H1 (cell line): ENCODE measurements around the gene CAPN10. TPM values are rescaled to one million over a fixed set of nuclear protein-coding genes. Genes with fewer than 3 reads are reported as not detected.

Source experiments
- CTCF ChIA-PET: fragments of 300-600 bp; sonication (Branson Sonifier 250); formaldehyde crosslinking; loops from one replicate; lab custom pipeline; 2021; ENCODE audit not compliant: partially characterized antibody; lab: Charles Lee
- POLR2A ChIA-PET: fragments of 300-600 bp; sonication (Branson Sonifier 250); formaldehyde crosslinking; loops from one replicate; lab custom pipeline; 2021; ENCODE audit warnings: inconsistent platforms; ENCODE audit not compliant: partially characterized antibody; lab: Charles Lee
- DNase-seq, 2 experiments: peaks; one replicate each; pipeline versions ENCODE4 v3.0.0 to v3.0.0-alpha.2; 2010 to 2022; ENCODE audit warnings: low spot score in 2 of 2, low read depth in 1 of 2, mixed read lengths in 1 of 2
- FAIRE-seq: peaks from 2 replicates; lab custom pipeline; 2011; peaks lifted over from hg19 to GRCh38; lab: Jason Lieb, UNC
- H2AFZ ChIP-seq: 2 replicates; pipeline ENCODE4 v1.8.1; 2012; ENCODE audit warnings: low read length, inconsistent platforms
- H2AK5ac ChIP-seq: 2 replicates; pipeline ENCODE4 v1.6.1; 2013; ENCODE audit warnings: low read depth, low read length
- H2BK120ac ChIP-seq: replicated peaks from 2 replicates; pipeline ENCODE3; 2013; ENCODE audit warnings: low read depth, low read length, inconsistent platforms
- H2BK12ac ChIP-seq: 2 replicates; pipeline ENCODE4 v1.6.1; 2013; ENCODE audit warnings: low read depth, low read length
- H2BK15ac ChIP-seq: 2 replicates; pipeline ENCODE4 v1.6.1; 2013; ENCODE audit warnings: low read length
- H2BK20ac ChIP-seq: 2 replicates; pipeline ENCODE4 v1.6.1; 2013; ENCODE audit warnings: low read length
- H2BK5ac ChIP-seq: 2 replicates; pipeline ENCODE4 v1.6.1; 2013; ENCODE audit warnings: low read depth, low read length
- H3K14ac ChIP-seq: 2 replicates; pipeline ENCODE4 v1.6.1; 2013; ENCODE audit warnings: inconsistent platforms; ENCODE audit not compliant: insufficient read length
- H3K18ac ChIP-seq: 2 replicates; pipeline ENCODE4 v1.6.1; 2013; ENCODE audit warnings: low read length; ENCODE audit errors: extremely low read depth
- H3K23ac ChIP-seq: 2 replicates; pipeline ENCODE4 v1.6.1; 2013; ENCODE audit warnings: inconsistent platforms; ENCODE audit not compliant: insufficient read length
- H3K23me2 ChIP-seq: 2 replicates; pipeline ENCODE4 v1.6.1; 2013; ENCODE audit warnings: low read depth, low read length
- H3K27ac ChIP-seq: 2 replicates; pipeline ENCODE4 v1.6.1; 2011; ENCODE audit warnings: low read depth, low read length, inconsistent platforms
- H3K27me3 ChIP-seq, 4 experiments: replicated peaks in 1 of 4; 1 replicate in 1 of 4; 2 replicates in 3 of 4; pipeline versions ENCODE4 v1.6.1 to v1.8.1; 2011 to 2013; ENCODE audit warnings: low read length in 3 of 4, mild to moderate bottlenecking in 3 of 4, inconsistent platforms in 2 of 4, mixed read lengths in 2 of 4, moderate library complexity in 1 of 4; ENCODE audit not compliant: control insufficient read depth in 3 of 4, insufficient read depth in 3 of 4; ENCODE audit errors: extremely low read depth in 1 of 4
- H3K36me3 ChIP-seq, 4 experiments: 2 replicates each; pipeline versions ENCODE4 v1.6.1 to v1.8.1; 2011 to 2013; ENCODE audit warnings: mild to moderate bottlenecking in 4 of 4, low read length in 3 of 4, moderate library complexity in 2 of 4, control low read depth in 1 of 4, inconsistent platforms in 1 of 4; ENCODE audit not compliant: insufficient read depth in 4 of 4, control insufficient read depth in 2 of 4
- H3K4ac ChIP-seq: replicated peaks from 2 replicates; pipeline ENCODE3; 2013; ENCODE audit warnings: low read length, low read depth, mixed read lengths, inconsistent platforms; ENCODE audit not compliant: insufficient read length
- H3K4me1 ChIP-seq, 4 experiments: replicated peaks in 1 of 4; 1 replicate in 1 of 4; 2 replicates in 3 of 4; pipeline versions ENCODE4 v1.6.1 to v1.8.1; 2011 to 2013; ENCODE audit warnings: low read length in 3 of 4, inconsistent platforms in 2 of 4, mixed read lengths in 1 of 4; ENCODE audit not compliant: insufficient read depth in 4 of 4, control insufficient read depth in 3 of 4
- H3K4me2 ChIP-seq, 2 experiments: 2 replicates each; pipeline versions ENCODE4 v1.6.1 to v1.8.1; 2011 to 2013; ENCODE audit warnings: low read depth in 2 of 2, low read length in 2 of 2, control low read depth in 1 of 2, inconsistent platforms in 1 of 2, mild to moderate bottlenecking in 1 of 2; ENCODE audit not compliant: insufficient read depth in 1 of 2
- H3K4me3 ChIP-seq, 4 experiments: fragments of 200-600, 300-600 bp in 1 of 4; sonication (generic), shearing (Covaris generic), sonication (Bioruptor Twin) in 1 of 4; 2 replicates each; pipeline versions ENCODE4 v1.5.1 to v1.8.1; 2011 to 2016; ENCODE audit warnings: low read length in 4 of 4, low read depth in 3 of 4, control low read depth in 2 of 4, inconsistent platforms in 2 of 4, mild to moderate bottlenecking in 2 of 4, mixed read lengths in 1 of 4, moderate library complexity in 1 of 4; ENCODE audit not compliant: insufficient read depth in 2 of 4; ENCODE audit errors: extremely low read depth in 1 of 4
- H3K56ac ChIP-seq: replicated peaks from 2 replicates; pipeline ENCODE3; 2013; ENCODE audit warnings: low read depth, mild to moderate bottlenecking, mixed read lengths, low read length, inconsistent platforms; ENCODE audit not compliant: insufficient read length
- H3K79me1 ChIP-seq: 2 replicates; pipeline ENCODE4 v1.6.1; 2013; ENCODE audit warnings: low read depth, low read length, control low read depth
- H3K79me2 ChIP-seq, 2 experiments: 2 replicates each; pipeline versions ENCODE4 v1.6.1 to v1.8.1; 2012 to 2013; ENCODE audit warnings: low read length in 2 of 2, mild to moderate bottlenecking in 2 of 2, inconsistent platforms in 1 of 2; ENCODE audit not compliant: insufficient read depth in 2 of 2, control insufficient read depth in 1 of 2
- H3K9ac ChIP-seq, 4 experiments: replicated peaks in 1 of 4; 1 replicate in 1 of 4; 2 replicates in 3 of 4; pipeline versions ENCODE4 v1.6.1 to v1.8.1; 2011 to 2013; ENCODE audit warnings: low read depth in 3 of 4, low read length in 3 of 4, control low read depth in 2 of 4, mild to moderate bottlenecking in 2 of 4, moderate library complexity in 2 of 4, inconsistent platforms in 1 of 4; ENCODE audit errors: extremely low read depth in 1 of 4
- H3K9me3 ChIP-seq, 2 experiments: 2 replicates each; pipeline versions ENCODE4 v1.6.1 to v1.8.1; 2012 to 2013; ENCODE audit warnings: mild to moderate bottlenecking in 2 of 2, moderate library complexity in 2 of 2, control low read depth in 1 of 2, inconsistent platforms in 1 of 2, low read depth in 1 of 2, low read length in 1 of 2, mixed read lengths in 1 of 2; ENCODE audit not compliant: insufficient read depth in 2 of 2
- H4K20me1 ChIP-seq, 2 experiments: replicated peaks in 1 of 2; 2 replicates each; pipeline versions ENCODE3 to v1.8.1; 2011 to 2013; ENCODE audit warnings: inconsistent platforms in 2 of 2, low read length in 2 of 2, mild to moderate bottlenecking in 1 of 2; ENCODE audit not compliant: insufficient read depth in 2 of 2, control insufficient read depth in 1 of 2
- H4K5ac ChIP-seq: 2 replicates; pipeline ENCODE4 v1.6.1; 2013; ENCODE audit warnings: low read length, low read depth, mixed read lengths, inconsistent platforms; ENCODE audit not compliant: insufficient read length
- H4K8ac ChIP-seq: 2 replicates; pipeline ENCODE4 v1.8.0; 2013; ENCODE audit warnings: mild to moderate bottlenecking, moderate library complexity, low read length, inconsistent platforms; ENCODE audit not compliant: insufficient read depth; ENCODE audit errors: extremely low read depth
- H4K91ac ChIP-seq: replicated peaks from 2 replicates; pipeline ENCODE3; 2013; ENCODE audit warnings: low read length, mixed read lengths, inconsistent platforms; ENCODE audit not compliant: insufficient read length
- FOSL1 ChIP-seq: IDR thresholded peaks from 2 replicates; pipeline ENCODE4 v1.6.1; 2011; ENCODE audit warnings: mild to moderate bottlenecking, low read depth, low read length, moderate library complexity; ENCODE audit not compliant: insufficient read depth
- POU5F1 ChIP-seq: IDR thresholded peaks from 2 replicates; pipeline ENCODE4 v1.6.1; 2011; ENCODE audit warnings: low read depth, mild to moderate bottlenecking, low read length, moderate library complexity
- SP4 ChIP-seq: IDR thresholded peaks from 2 replicates; pipeline ENCODE4 v1.6.1; 2012; ENCODE audit warnings: low read length, inconsistent platforms
- ZNF274 ChIP-seq: IDR thresholded peaks from 2 replicates; pipeline ENCODE4 v1.7.0; 2012; ENCODE audit warnings: low read length, borderline replicate concordance; ENCODE audit errors: extremely low read depth
- WGBS, 2 experiments: shearing (Covaris generic) in 1 of 2; methylation state at CpG; one replicate each; pipeline versions ENCODE4 v1.1.6 to v1.1.7; 2013 to 2015; ENCODE audit warnings: low lambda C conversion rate in 2 of 2, mixed read lengths in 2 of 2, inconsistent platforms in 1 of 2, low coverage in 1 of 2, missing lambda C conversion rate in 1 of 2; ENCODE audit not compliant: insufficient replicate concordance in 2 of 2, insufficient coverage in 1 of 2, insufficient read length in 1 of 2; ENCODE audit errors: extremely low coverage in 1 of 2, missing lambda C conversion rate in 1 of 2; 5-methylcytosine and 5-hydroxymethylcytosine counted together
- polyA plus RNA-seq, 7 experiments: library from polyadenylated mRNA; depleted of rRNA in 3 of 7; stranded (reverse) in 5 of 7; unstranded in 2 of 7; fragments of >200 nt in 5 of 7; fragments of 200-250 nt in 2 of 7; gene quantifications; 1 replicate in 5 of 7; 2 replicates in 1 of 7; 4 replicates in 1 of 7; pipeline versions ENCODE4 v1.2.1 to v1.2.3, GENCODE V29; 2011 to 2013; ENCODE audit warnings: missing spikeins in 2 of 7, mixed read lengths in 2 of 7
- total RNA-seq: library from RNA; stranded (reverse); fragmentation: NEBNext Ultra II Directional; extraction: Animal tissue kit (Norgen Biotek cat#: 25700); gene quantifications from 2 replicates; pipeline ENCODE4 v1.2.1, GENCODE V29; 2021

Gene CAPN10
- total and polyA plus RNA-seq, 2 of the 8 experiments (the other 6 are each of a cell fraction or from before 2014, with no cell fraction given): 30.7 to 39.8 TPM

DNA sequence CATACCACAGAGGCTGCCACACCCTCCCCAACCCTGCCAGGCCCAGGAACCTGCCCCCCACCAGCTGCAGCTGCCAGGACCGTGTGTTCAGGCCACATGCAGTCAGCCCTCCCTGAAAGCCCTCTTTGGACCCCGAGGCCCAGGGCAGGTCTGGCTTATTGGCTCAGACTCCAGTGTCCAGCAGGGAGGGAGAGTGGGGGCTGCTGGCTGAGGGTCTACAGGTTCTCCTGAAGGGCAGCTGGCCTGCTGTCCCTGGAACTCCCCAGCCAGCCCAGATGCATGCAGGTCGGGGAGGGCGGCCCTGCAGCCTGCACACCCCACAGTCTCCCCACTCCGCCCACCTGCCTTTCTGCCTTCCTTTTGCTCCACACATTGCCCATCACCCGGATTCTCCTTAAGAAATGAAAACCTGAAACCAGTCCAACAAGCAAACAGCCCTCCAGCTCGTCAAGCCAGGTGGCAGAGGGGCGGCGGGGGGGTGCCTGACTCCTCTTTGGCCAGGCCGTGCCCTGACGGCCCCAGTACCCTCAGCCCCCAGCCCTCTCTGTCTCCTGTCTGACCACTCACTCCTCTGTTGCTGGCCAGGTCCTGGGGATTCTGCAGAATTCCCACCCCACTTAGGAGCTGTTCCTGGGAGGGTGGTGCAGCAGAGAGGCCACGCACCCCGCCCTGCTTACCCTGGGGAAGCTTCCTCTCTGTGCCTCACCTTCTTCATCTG, 56.7 kb downstream of the CAPN10 start:
- Histone ChIP-seq H3K23ac (no peak overlapping the region), H2AK5ac (no peak overlapping the region), H3K4me2 (no peak overlapping the region), H3K9me3 (no peaks in the 10 kb centered on the region), H3K9ac (no peak overlapping the region), H3K79me2 (no peaks in the 10 kb centered on the region), H4K8ac (0 out of 2 replicates have a peak overlapping the region, but pooled peaks have one; percentile 3), H3K56ac (no peak overlapping the region), H2BK120ac (no peak overlapping the region), H4K91ac (no peak overlapping the region), H2AFZ (no peak overlapping the region), H2BK12ac (no peak overlapping the region), H3K4me3 (no peak overlapping the region), H2BK20ac (no peak overlapping the region), H3K27ac (no peak overlapping the region), H3K23me2 (no peaks in the 10 kb centered on the region), H2BK15ac (no peak overlapping the region), H3K14ac (no peak overlapping the region), H3K27me3 (peaks cover 0 to 3% (median under 1%) of the 10 kb centered on the region in 4 experiments; a peak in 3 of 7 replicates), H3K4ac (no peak overlapping the region), H3K36me3 (no peaks in the 10 kb centered on the region), H2BK5ac (no peak overlapping the region), H3K18ac (no peak overlapping the region), H4K5ac (no peak overlapping the region), H3K4me1 (peaks cover 0 to 2% (median 0%) of the 10 kb centered on the region in 4 experiments; a peak in 3 of 7 replicates), H3K79me1 (no peaks in the 10 kb centered on the region), H4K20me1 (no peaks in the 10 kb centered on the region)
- POLR2A ChIA-PET: no interaction called here
- WGBS, 2 experiments: 87% methylated on average over 13 of the region's 13 CpGs; no CpG with 5 or more reads in 1 of the 2 experiments
- FAIRE-seq: no peak
- CTCF ChIA-PET: interaction anchor here (0.6 to 1.5 kb wide), 6 partner anchors 10 to 205 kb away, joined by 3 to 4 read pairs (median 3); no protein-coding TSS in a partner anchor
- TF ChIP-seq ZNF274: no peak
- TF ChIP-seq FOSL1: no peak
- no peak for TF ChIP-seq POU5F1
- no peak for TF ChIP-seq SP4
- DNase-seq: peak in 1 of 2 experiments; percentile 37
